SH-SY5Y (cell line): ENCODE measurements around the gene AHR.

Experiments used
- GATA2 ChIP-seq: IDR thresholded peaks from 2 replicates; pipeline ENCODE4 v1.6.1; 2011; ENCODE audit warnings: mild to moderate bottlenecking, low read depth, low read length
- GATA3 ChIP-seq: IDR thresholded peaks from 2 replicates; pipeline ENCODE4 v1.6.1; 2011; ENCODE audit warnings: low read depth, mild to moderate bottlenecking, low read length, moderate library complexity

GRCh38 chr7:17328641-17329040, 30.2 kb downstream of the AHR start:
- TF ChIP-seq GATA3 (no peak), GATA2 (no peak)
